Stimulated activated CD4-positive, alpha-beta T cell treated with anti-CD3 and anti-CD28 coated beads, TNF-alpha, amount 100 ng/mL, for 48 hours (primary cell): ENCODE results near the gene ASPRV1.
"Not testable (repeated sequence)": the region's sequence is repeated elsewhere in the genome, so short reads cannot be mapped to it uniquely, and the experiment has no call there.

Experiments used
- DNase-seq, 3 donors: peaks; one replicate each; pipeline ENCODE4 v3.0.0-alpha.2; 2020; ENCODE audit warnings: low read depth in 3 of 3

ASPRV1 gene

DNA sequence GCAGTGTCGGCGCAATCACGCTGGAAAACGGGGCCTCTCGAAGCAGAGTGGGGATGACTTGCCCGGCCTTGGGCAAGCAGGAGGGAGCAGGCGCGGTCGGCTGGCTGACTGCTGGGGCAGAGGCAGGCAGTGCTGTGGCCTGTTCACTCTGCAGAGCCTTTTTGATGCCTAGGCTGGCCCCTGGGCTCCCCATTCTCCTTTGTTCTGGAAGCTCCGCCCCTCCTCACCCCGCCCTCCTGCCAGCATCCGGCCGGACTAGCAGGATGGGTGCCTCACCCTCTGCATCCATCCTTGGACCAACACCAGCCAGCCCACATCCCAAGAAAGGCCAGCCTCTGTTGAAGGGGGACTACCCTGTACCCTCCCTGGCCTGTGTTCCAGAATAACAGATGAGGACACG lies at the start of gene ASPRV1:
TSS of gene ASPRV1 (minus strand) at position 136 of the 400 bp plus-strand sequence. CDS start 195 bp downstream, outside the sequence.
- DNase-seq: no peak

DNA sequence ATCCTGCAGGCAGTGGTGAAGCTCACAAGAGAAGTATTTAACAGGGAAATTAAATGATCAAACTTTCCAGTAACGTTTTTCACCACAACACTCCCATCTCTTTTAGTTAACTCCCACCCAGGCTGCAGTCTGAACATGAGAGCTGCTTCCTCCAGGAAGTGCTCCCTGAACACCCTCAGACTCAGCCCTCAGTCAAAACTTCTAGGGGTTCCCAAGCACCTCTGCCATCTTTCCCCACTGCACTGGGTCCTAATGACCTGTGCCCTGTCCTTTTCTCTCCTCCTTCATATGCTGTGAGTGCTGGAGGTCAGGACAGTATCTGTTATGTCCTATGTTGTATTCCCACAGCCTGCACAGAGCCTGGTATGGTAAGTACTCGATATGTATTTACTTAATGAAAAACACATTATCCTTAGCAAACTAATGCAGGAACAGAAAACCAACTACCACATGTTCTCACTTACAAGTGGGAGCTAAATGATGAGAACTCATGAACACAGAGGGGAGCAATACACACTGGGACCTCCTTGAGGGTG lies 49.2 kb upstream of the ASPRV1 start:
- DNase-seq: no peak

DNA sequence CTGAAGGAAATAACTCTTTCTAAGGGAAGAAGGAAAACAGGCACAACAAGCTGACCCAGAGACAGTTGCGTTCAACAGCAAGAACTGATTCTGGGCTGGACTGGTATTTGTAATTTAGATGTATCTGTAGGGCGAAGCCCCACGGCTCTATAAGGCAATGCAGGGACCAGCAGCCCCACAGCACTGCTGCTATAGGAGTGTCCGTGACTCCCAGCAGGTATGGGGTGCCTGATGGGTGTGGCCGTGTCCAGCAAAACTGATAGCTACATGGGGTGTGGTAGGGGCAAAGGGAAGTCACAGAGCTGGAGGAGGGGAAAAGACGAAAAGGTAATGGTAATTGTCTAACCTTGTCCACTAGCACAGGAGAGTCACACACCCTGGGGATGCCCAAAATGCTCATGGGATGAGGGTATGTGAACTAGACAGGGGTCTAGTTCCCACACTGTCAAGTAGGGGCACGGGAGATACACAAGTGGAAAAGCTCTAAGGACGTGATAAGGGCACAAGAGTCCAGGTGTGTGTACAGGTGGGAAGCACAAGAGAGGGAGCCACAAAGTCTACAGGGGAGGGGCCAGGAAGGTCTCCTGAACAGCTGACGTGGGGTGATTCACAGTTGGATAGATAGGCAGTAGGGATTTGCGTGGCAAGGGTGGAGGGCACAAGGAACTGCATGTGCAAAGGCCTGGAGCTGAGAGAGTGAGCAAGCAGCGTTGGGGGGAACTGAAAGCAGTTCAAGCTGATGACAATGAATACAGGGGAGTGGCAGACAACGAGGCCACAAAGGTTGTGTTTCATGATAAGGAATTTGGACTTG lies 48.5 kb upstream of the ASPRV1 start:
- DNase-seq: no peak

DNA sequence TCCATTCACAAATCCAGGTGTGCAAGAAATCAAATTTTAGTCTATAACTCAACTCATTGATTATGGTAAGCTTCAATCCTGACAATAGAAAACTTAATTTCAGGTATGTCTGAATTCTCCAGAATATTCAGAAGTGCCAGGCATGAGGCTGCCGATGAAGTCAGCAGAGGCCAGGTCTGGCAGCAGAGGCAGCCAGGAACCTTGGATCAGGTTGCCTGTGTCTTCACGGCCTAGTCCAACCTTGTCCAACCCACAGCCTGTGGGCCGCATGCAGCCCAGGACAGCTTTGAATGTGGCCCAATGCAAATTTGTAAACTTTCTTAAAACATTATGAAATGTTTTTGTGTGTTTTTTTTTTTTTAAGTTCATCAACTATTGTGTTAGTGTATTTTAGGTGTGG lies 46.9 kb upstream of the ASPRV1 start:
- DNase-seq: no peak

DNA sequence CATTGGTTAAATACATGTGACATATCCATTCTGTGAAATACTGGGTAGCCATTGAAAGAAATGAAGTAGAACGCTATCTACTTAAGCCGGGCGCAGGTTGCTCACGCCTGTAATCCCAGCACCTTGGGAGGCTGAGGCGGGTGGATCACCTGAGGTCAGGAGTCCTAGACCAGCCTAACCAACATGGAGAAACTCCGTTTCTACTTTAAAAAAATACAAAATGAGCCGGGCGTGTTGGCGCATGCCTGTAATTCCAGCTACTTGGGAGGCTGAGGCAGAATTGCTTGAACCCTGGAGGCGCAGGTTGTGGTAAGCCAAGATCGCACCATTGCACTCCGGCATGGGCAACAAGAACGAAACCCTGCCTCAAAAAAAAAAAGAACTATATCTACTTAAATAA lies 45.7 kb upstream of the ASPRV1 start:
- no peak for DNase-seq

DNA sequence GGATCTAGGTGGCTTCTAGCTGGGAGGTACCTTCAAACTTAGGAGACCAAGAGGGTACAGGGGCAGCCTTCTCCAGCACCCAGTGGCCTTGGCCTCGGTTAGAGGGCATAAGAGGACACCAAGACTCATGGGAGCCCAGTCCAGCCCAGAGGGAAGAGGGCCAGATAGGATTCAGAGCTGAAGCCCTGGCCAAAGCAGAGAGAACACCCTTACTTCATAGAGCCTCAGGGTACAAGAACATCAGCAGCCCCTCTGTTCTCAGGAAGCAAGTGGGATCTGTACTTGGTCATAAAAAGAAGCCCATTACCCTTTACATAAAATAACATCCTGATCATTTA lies 45.0 kb upstream of the ASPRV1 start:
- no peak for DNase-seq

DNA sequence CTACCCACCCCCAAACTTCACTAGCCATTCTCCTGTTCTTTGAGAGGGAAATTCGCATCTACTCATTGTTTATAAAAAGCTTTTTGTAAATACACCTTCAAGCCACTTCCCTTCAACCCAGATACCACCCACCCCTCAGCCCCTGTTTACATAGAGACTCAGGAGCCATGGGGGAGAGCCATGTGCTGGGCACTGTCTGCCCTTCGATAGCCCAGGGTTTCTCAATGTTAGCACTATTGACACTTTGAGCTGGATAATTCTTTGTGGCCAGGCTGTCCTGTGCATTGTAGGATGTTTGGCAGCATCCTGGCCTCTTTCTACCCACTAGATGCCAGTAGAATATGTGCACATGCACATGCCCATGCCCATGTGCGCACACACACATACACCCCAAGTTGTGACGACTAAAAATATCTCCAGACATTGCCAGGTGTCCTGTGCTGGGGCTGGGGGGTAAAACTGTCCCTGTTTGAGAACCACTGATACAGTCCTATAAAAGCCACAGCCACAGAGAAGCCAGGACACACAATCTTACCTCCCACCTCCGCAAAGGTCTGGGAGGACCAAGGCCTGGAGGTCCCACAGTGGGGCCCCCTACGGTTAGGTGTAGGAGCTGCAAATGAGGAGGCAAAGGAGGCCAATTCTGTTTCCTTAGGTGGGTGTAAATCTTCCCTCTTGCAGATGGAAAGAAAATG lies 44.5 kb upstream of the ASPRV1 start:
- DNase-seq: no peak

DNA sequence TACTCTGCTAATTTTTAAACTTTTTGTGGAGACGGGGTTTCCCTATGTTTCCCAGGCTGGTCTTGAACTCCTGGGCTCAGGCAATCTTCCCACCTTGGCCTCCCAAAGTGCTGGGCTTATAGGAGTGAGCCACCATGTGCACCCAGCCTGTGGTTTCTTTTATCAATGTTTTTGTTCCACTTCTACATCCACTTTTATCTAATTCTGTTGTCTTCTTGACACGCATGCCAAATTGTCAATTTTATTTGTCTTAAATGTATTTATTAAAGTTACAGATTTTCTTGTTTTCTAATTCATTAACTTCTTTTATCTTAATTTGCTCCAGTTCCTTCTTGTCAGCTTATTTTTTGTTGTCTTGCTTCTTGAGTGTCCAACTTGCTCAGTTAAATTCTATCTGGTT lies 43.8 kb upstream of the ASPRV1 start:
- no peak for DNase-seq

DNA sequence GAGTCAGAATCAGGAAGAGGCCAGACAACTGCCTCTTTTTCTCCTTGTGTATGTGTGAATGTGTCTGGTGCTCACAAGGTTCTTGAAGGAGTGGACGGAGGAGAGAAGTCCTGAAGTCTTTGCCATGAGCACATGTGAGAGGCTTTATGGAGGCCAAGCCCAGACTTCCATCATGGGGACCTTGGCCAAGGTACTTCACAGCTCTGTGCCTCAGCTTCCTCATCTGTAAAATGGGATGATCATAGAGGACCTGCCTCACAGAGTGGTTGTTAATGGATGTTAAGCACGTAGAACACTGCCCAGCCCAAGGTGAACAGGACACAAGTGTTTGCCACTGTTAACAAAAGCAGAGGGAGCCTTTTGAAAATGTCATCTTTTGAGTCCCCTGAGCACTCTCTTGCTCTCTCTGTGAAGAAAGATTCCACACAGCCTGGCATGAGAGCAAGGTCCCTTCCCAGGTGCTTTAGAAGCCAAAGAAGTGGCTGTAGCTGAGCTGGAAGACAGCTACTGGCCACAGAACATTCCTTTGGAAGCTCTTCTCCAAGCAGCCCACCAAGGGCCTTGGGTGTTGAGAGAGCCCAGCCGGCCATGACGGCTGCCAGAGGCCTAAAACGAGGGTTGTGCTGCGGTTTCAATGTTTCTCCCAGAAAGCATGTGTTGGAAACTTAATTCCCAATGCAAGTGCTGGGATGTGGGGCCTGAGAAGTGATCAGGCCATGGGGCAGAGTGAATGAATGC lies 41.8 kb upstream of the ASPRV1 start:
- DNase-seq: no peak

DNA sequence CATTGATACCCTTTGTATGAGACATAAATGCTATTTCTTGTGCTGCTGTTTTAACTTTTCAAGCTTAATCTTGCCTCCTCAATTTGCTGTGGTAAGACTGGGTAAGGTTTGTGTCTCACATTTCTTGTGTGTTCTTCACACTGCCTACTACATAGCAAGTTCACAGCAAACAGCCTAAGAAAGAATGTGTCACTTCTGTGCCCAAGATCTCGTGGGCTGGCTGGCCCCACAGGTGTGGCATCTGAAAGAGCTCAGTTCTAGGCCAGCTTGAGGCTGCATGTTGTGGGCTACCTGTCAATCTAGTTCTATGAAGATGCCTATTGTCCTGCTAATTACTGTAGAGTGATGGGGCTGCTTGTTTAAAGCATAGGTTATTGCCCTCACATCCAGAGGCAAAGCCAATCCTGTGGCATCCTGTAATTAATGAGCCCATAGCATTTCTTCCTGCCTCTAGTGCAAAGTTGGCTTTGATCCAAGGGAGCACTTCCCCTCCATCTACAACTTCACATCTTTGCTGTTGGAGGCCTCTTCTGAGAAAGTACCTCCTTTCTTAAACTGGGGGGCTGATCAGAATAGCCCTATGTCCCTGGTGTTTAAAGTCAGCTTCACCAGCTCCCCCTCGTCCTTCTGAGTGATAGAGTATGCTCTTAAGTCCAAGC lies 40.9 kb upstream of the ASPRV1 start:
- DNase-seq: no peak

DNA sequence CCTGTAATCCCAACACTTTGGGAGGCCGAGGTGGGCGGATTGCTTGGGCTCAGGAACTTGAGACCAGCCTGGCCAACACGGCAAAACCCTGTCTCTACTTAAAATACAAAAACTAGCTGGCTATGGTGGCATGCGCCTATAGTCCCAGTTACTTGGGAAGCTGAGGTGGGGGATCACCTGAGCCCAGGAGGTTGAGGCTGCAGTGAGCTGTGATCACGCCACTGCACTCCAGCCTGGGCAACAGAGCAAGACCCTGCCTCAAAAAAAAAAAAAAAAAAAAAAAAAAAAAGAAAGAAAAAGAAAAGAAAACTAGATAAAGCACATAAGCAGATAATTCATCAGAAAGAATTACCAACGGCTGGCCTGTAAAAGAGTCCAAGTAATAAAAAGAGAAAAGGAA lies 39.1 kb upstream of the ASPRV1 start:
- DNase-seq: not testable (repeated sequence)

DNA sequence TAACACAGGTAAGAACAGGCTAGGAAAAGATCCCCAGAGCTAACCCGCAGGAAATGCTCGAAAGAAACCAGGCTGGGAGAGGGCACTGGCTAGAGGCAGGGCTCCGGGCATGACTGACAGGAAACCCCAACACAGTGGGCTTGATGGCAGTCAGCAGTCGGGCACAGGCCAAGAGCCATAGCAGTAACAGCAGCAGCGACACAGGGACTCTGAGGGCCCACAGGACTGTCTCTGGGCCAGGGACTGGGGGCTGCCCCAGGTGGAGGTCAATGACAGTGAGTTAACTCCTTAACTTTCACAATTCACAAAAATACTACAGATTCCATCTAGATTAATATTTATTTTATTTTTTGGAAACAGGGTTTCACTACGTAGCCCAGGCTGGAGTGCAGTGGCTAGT lies 37.3 kb upstream of the ASPRV1 start:
- no peak for DNase-seq

DNA sequence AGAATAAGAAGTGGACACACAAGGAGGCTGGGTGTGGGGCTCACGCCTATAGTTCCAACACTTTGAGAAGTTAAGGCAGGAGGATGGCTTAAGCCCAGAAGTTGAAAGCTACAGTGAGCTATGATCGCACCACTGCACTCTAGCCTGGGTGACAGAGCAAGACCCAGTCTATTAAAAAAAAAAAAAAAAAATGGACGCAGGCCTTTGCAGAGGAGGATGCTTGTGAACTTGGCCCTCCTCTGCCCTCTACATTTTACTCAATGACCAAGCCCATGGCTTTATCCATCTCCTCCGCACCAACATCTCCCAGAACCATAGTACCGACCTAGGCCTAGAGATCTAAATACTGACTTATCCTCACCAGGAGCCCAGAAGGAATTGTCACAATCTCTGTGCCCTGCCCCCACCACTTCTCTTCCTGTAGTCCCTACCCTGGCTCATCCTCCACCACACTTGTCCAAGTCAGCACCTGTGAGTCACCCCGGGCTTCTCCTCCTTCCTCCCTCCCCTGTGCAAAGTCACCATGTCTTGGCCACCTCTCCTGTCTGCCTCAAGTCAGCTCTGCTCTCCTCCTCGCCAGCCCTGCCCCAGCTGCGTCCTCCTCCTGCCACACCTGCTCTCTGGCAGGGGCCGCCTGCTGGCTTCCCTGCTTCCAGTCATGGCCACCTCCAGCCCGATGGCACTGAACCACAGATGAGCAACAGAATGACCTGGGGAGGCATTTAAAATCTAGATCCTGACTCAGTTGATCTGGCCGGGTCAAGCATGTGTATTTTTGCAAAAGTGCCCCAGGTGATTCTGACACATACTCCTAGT lies 35.8 kb upstream of the ASPRV1 start:
- DNase-seq: peak in 2 of 3 donors; percentile 3 to 37

DNA sequence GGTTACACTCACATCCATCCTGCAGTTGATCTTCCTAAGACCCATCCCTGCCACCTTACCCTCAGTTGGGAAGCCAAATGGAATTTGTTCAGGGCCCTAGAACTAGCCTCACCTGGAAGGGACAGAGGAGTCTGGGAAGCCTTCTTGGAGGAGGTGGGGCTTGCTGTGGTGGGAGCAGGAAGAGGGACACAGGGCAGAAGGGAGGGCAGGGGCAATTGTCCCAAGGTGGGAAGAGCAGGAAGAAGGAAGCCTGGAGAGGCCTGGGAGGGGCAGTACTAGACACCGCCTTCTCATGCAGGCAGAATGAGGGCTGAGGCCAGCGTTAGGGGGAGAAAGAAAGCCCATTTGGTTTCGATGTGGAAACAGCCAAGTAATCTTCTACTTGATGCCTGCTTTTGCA lies 34.1 kb upstream of the ASPRV1 start:
- no peak for DNase-seq

DNA sequence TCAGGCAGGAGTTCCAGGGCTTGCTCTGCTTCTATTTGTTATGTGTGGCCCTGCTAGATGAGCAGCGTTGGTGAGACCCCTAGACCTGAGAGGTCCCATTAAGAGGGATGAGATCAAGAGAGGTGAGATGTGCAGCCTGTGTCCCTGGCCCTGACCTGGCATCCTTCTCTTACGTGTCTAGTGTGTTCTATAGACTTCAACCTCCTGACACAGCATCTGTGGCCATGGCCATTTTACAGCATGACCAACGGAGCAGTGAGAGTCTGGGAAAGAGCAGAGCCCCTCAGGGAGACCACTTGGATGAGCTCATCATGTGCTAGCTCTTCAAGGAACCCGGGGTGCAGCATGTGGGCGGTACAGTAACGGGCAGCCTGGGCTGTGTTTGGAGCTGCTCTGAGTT lies 32.7 kb upstream of the ASPRV1 start:
- DNase-seq: no peak

DNA sequence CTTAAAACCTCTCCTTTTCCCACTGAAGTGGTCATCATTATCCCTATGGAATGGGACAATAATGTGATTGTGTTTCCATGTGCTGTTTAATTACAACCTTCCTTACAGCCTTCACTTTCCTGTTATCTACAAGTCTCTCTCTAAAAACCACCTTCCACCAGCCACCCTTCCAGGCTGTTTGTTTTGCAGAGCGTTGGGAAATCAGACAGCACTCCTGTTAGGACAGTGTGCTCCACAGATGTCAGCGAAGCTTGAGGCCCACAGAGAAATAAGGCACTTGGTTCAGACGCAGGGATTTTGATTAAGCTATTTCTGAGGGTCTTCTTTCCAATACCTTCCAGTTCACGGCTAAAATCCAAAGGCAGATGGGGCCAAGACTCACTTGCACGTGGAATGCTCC lies 32.3 kb upstream of the ASPRV1 start:
- DNase-seq: no peak

DNA sequence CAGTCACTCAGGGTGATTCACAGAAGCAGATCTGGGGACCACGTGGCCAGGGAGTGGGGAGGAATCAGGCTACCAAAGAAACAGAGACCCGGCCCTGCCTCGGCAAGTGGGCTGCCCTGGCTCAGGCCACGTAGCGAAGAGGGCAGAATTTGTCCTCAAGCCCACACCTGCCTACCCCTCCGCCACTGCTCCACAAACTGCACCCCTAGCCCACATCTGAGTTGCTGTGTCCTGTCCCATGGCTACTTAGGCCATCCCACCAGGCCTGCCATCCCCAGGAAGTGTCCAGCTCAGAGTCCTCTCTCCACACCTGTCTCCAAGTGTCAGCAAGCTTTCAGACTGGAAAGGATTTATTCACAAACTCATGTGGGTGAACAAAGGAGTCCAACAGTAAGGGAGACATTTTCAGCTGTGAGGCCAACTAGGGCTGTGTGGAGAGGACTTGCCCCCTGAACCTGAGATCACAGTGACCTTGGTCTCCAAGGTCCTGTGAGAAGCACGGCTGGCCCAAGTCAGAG lies 31.7 kb upstream of the ASPRV1 start:
- DNase-seq: no peak

DNA sequence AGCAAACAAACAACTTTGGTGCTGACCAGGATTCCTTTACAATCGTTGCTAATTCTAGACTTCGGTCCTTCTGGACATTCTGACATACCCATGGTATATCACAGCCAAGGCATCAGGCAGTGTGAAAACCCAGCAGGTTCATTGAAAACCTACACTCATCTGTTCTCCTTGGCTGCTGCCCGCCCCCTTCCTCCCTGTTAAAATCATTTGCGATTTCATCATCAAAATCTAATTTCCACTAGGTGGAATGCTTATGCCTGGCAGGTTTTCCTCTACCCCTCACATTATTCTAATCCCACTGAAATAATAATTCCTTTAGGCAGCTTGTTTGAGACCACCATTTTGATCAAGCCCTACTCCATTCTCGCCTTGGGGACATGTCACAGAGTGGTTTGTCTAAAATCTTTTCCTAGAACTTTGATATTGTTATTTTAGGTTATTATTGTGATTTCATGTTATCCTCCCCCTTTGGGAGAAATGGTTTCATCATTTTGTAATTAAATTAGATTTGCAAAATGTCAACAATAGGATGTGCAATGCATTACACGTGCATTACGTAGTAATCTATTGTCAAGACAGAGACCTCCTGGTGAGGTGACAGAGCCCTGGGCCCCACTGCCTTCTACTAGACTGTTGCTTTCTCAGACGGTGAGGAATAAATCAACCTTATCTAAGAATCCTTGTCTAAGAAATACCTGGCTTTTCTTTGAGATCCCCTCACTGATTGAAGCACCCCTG lies 31.0 kb upstream of the ASPRV1 start:
- DNase-seq: no peak

DNA sequence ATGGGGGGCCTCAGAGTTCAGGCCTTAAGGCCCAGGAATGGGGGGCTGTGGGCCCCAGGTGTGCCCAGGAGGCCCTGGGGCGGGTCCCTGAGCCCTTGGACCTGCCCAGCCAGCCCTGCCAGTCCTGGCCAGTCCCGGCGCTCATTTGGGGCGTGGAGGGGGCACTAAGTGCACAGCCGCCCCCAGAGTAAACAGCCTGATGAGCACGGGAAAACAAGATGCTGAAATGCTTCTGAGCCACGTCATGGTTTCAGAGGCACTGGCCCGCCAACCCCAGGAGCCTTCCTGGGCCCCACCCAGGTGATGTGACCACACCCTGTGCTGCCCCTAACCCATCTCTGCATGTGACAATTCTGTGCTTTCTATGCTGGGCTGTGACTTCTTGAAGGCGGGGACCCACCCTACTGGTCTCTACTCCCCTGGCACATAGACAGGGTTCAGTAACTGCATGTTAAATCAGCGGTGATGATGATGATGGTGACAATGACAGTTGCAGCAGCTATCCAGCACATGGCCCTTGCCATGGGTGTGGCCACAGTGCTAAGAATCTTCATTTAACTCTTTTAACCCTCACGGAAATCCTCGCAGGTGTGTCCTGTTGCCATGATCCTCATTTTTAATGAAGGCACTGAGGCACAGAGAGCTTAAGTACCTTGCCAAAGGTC lies 28.1 kb upstream of the ASPRV1 start:
- no peak for DNase-seq

DNA sequence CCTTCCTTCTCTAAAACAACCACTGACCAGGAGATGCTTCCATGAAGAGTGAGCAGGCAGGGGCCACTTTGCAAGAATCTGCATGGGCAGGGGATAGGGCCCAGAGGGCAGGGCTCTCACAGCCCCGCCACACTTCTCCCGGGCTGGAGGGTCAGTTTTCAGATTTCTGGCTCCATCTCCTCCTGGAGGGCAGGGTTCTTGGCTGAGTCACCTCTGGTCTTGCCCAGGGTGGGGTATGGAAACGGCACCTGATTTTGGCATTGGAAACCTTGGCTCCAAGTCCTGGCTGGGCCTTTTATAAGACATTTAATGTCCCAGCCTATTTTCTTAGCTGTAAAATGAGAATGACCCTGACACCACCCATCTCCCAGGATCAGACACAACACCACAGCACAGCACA lies 27.6 kb upstream of the ASPRV1 start:
- DNase-seq: no peak
